Measurements from ENCODE around the gene NCAPG2.
A peak's percentile ranks its signal among the peaks of the same experiment; 100 is the strongest.
"Not testable (repeated sequence)": the region's sequence is repeated elsewhere in the genome, so short reads cannot be mapped to it uniquely, and the experiment has no call there.

NCAPG2 gene

DNA sequence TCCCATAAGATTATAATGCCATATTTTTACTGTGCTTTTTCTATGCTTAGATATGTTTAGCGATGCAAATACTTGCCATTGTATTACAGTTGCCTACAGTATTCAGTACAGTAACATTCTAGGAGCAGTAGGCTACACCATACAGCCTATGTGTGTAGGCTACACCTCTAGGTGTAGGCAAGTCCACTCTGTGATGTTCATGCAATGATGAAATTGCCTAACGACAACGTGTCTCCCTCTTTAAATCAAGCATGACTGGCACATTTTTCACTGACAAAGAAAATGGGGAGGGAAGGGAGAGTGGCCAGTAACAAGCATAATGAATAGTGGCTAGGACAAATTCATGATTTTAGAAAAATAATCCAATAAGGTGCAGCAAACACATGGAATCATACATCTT lies 1.7 kb downstream of the NCAPG2 start:
- DNase-seq (ENCODE audit: low read depth in 2 of 2) = no peak
- TF ChIP-seq, protein P1, sequence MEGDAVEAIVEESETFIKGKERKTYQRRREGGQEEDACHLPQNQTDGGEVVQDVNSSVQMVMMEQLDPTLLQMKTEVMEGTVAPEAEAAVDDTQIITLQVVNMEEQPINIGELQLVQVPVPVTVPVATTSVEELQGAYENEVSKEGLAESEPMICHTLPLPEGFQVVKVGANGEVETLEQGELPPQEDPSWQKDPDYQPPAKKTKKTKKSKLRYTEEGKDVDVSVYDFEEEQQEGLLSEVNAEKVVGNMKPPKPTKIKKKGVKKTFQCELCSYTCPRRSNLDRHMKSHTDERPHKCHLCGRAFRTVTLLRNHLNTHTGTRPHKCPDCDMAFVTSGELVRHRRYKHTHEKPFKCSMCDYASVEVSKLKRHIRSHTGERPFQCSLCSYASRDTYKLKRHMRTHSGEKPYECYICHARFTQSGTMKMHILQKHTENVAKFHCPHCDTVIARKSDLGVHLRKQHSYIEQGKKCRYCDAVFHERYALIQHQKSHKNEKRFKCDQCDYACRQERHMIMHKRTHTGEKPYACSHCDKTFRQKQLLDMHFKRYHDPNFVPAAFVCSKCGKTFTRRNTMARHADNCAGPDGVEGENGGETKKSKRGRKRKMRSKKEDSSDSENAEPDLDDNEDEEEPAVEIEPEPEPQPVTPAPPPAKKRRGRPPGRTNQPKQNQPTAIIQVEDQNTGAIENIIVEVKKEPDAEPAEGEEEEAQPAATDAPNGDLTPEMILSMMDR (IDR thresholded peaks at IDR 0.05; ENCODE audit: low read depth, low read length) = no peak
- H3K4me3 ChIP-seq (replicated peaks in 1 of 2; ENCODE audit: low read depth in 2 of 2, low read length in 2 of 2) = no peak overlapping the region

DNA sequence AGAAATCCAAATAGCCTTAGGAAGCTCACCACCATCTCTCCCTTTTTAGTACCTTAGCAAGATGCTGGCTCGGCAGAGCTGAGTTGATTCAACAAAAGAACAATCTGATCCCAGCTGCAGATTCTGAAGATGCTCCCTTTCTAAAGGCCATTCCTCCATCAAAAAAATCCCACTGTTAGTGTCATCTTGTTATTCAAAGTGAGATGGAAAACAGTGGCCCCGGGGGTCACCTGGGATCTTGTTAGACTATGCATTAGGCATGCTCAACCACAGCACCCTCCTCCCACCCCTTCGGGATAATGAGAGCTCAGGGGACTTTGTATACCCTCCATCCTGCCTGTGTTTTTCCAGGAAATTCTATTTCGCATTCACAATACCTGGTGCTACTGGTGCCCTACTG lies 2.4 kb downstream of the NCAPG2 start:
- DNase-seq (ENCODE audit: low read depth in 2 of 2) = no peak
- TF ChIP-seq, protein P1 (IDR thresholded peaks at IDR 0.05; ENCODE audit: low read depth, low read length) = no peak
- H3K4me3 ChIP-seq (replicated peaks in 1 of 2; ENCODE audit: low read depth in 2 of 2, low read length in 2 of 2) = no peak overlapping the region

DNA sequence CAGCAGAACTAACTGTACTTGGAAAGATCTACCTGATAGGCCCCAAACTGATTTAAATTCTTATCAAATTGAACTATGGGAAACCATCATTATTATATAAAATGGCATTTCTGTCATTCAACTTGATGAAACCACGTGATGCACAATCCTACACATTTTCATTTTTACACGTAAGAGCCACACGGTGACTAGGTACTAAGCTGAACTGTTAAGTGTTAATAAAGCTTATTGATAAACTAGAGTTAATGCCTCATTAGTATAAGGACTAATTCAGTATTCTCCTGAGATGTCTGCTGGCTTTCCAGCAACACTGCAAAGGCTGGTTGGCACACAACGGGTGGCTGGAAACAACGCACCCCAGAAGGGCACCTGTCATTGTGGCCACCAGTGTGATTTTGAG lies 4.6 kb downstream of the NCAPG2 start:
- DNase-seq (ENCODE audit: low read depth in 2 of 2) = no peak
- TF ChIP-seq, protein P1 (IDR thresholded peaks at IDR 0.05; ENCODE audit: low read depth, low read length) = no peak
- no peak overlapping the region for H3K4me3 ChIP-seq (replicated peaks in 1 of 2; ENCODE audit: low read depth in 2 of 2, low read length in 2 of 2)

DNA sequence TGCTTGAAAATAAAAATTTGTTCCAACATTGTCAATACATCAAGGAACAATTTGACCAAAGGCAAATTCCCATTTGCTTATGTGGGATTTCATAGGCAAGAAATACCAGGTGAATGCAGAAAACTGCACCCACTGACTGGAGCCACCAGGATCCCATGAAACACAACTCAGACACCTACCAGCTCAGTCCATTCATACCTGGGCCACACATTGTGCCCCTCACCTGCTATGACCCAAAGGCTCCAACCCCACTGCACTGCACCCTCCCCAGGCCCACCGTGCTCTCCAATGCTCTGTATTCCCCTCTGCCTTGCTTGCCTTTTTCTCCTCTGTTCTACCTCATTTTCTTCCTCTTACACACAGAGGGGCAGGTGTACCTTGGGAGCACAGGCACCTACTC lies 5.3 kb downstream of the NCAPG2 start:
- no peak overlapping the region for H3K4me3 ChIP-seq (replicated peaks in 1 of 2; ENCODE audit: low read depth in 2 of 2, low read length in 2 of 2)
- TF ChIP-seq, protein P1 (IDR thresholded peaks at IDR 0.05; ENCODE audit: low read depth, low read length) = no peak
- DNase-seq (ENCODE audit: low read depth in 2 of 2) = no peak

DNA sequence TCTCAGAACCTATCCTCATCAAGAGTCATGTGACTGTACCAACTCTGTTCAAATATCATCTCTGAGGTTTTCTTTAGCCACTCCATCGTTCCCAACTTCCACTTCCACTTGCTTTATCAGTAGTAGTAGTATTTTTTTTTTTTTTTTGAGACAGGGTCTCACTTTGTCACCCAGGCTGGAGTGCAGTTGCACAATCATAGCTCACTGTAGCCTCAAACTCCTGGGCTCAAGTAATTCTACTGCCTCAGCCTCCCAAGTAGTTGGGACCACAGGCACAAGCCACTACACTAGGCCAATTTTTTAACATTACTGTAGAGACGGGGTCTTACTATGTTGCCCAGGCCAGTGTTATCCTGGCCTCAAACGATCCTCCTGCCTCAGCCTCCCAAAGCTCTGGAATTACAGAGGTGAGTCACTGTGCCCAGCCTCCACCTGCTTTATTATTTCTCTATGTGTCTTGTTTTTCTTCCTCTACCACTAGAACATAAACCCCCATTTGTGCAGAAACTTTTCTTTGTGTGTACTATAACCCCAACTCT lies 5.9 kb downstream of the NCAPG2 start:
- no peak for DNase-seq (ENCODE audit: low read depth in 2 of 2)
- TF ChIP-seq, protein P1 (IDR thresholded peaks at IDR 0.05; ENCODE audit: low read depth, low read length) = no peak
- no peak overlapping the region for H3K4me3 ChIP-seq (replicated peaks in 1 of 2; ENCODE audit: low read depth in 2 of 2, low read length in 2 of 2)

DNA sequence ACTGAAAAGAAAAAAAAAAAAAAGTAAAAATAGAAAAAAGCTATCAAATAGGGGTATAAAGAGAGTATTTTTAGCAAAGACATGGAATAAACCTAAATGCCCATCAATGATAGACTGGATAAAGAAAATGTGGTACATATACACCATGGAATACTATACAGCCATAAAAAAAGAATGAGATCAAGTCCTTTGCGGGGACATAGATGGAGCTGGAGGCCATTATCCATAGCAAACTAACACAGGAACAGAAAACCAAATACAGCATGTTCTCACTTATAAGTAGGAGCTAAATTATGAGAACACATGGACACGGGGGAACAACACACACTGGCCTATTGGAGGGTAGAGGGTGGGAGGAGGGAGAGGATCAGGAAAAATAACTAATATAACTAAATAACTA lies 7.0 kb downstream of the NCAPG2 start:
- H3K4me3 ChIP-seq (replicated peaks in 1 of 2; ENCODE audit: low read depth in 2 of 2, low read length in 2 of 2); DNase-seq (ENCODE audit: low read depth in 2 of 2): not testable (repeated sequence)

DNA sequence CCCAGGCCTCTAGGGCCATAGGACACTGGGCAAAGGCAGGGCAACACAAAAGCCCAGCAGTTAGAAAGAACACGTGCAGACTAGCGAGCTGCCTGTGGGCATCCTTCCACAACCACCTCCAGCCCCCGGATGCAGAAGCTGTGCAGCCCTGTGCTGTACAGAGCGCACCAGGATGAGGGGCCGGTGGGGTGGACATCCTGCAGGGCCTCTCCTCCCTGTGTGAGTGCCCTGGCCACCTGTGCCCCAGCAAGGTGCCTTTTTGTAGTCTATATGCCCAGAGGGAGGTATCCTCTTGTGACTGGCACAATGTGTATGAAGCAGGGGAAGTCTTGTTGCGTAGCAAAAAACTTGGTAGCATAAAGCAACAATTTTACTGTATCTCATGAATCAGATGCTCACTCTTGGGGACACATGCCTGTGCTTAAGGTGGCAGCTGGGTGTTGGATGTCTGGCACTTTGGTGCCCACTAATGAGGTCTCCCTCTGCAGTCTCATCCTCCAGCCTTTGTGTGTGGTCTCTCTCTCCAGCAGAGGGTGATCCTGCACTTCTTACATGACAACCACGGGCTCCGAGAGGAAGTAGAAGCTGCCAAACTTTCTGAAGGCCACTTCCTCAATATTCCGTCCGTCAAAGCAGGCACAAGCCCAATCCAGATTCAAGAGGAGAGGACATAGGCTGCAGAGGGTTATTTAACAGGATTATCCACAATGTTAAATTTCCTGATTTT lies 8.7 kb downstream of the NCAPG2 start:
- peak; percentile 87 to 94 for DNase-seq (ENCODE audit: low read depth in 2 of 2)
- no peak overlapping the region for H3K4me3 ChIP-seq (replicated peaks in 1 of 2; ENCODE audit: low read depth in 2 of 2, low read length in 2 of 2)
- TF ChIP-seq, protein P1 (IDR thresholded peaks at IDR 0.05; ENCODE audit: low read depth, low read length) = peak; percentile 70

Measured in cardiac fibroblast (primary cell).